K562 (cell line): ENCODE data around the gene NEDD4L. TPM values are rescaled to one million over a fixed set of nuclear protein-coding genes. Genes with fewer than 3 reads are reported as not detected.

ENCODE experiments used
- ATAC-seq: fragments of 200-7000 bp; cut with Tn5 transposase; 3 replicates; pipeline ENCODE4 v1.9.1; 2020; ENCODE audit warnings: moderate library complexity
- BruUV-seq: library from RNA; stranded (reverse); fragments of 400-500 nt; replicated peaks from 2 replicates; lab custom pipeline; 2021; lab: Mats Ljungman, UMichigan
- CTCF ChIA-PET: fragments of 300-600 bp; formaldehyde crosslinking; extraction: SDS; loops from one replicate; lab custom pipeline; 2021; ENCODE audit warnings: low intra/inter-chr PET ratio; lab: Yijun Ruan, JAX
- POLR2A ChIA-PET: fragments of 300-600, 350-650 bp; sonication (Branson Sonifier 250); formaldehyde crosslinking; extraction: SDS; loops from one replicate; lab custom pipeline; 2021; ENCODE audit warnings: antibody characterized with exemption, inconsistent platforms; lab: Yijun Ruan, JAX
- DNase-seq, 4 experiments: peaks; one replicate each; pipeline versions ENCODE4 v3.0.0 to v3.0.0-alpha.2; 2011 to 2018; ENCODE audit warnings: low spot score in 3 of 4, mixed read lengths in 3 of 4; ENCODE audit errors: extremely low read depth in 1 of 4
- FAIRE-seq: peaks from 2 replicates; lab custom pipeline; 2011; peaks lifted over from hg19 to GRCh38; lab: Jason Lieb, UNC
- H2AFZ ChIP-seq: 2 replicates; pipeline ENCODE4 v1.6.0; 2011; ENCODE audit warnings: low read depth, low read length, control low read depth, inconsistent platforms
- H3K27ac ChIP-seq: fragments of 200-600 bp; 3 replicates; pipeline ENCODE4 v1.8.0; 2011; ENCODE audit warnings: low read depth, mild to moderate bottlenecking, control low read depth, inconsistent platforms, low read length, moderate library complexity, mixed read lengths; ENCODE audit errors: extremely low read depth
- H3K27me3 ChIP-seq, 2 experiments: fragments of 300-600 bp in 1 of 2; 2 replicates in 1 of 2; 3 replicates in 1 of 2; pipeline versions ENCODE4 v1.6.0 to v1.8.0; 2011; ENCODE audit warnings: inconsistent platforms in 2 of 2, low read length in 2 of 2, mild to moderate bottlenecking in 1 of 2, mixed read lengths in 1 of 2, moderate library complexity in 1 of 2; ENCODE audit not compliant: control insufficient read depth in 2 of 2, insufficient read depth in 2 of 2
- H3K36me3 ChIP-seq: fragments of 300-600 bp; 3 replicates; pipeline ENCODE4 v1.8.0; 2011; ENCODE audit warnings: mild to moderate bottlenecking, low read length, inconsistent platforms; ENCODE audit not compliant: control insufficient read depth, insufficient read depth
- H3K4me1 ChIP-seq, 2 experiments: fragments of 200-600 bp in 1 of 2; replicated peaks in 1 of 2; 2 replicates in 1 of 2; 3 replicates in 1 of 2; pipeline versions ENCODE4 v1.5.1 to v1.8.0; 2011; ENCODE audit warnings: inconsistent platforms in 2 of 2, low read length in 2 of 2, mild to moderate bottlenecking in 1 of 2, mixed read lengths in 1 of 2, moderate library complexity in 1 of 2; ENCODE audit not compliant: control insufficient read depth in 2 of 2, insufficient read depth in 2 of 2
- H3K4me2 ChIP-seq: 2 replicates; pipeline ENCODE4 v1.6.1; 2011; ENCODE audit warnings: low read length, control low read depth, inconsistent platforms, mixed read lengths; ENCODE audit not compliant: insufficient read depth
- H3K4me3 ChIP-seq: fragments of 200-600 bp; sonication (generic), shearing (Covaris generic); 2 replicates; pipeline ENCODE4 v1.5.1; 2016; ENCODE audit warnings: control low read depth, inconsistent platforms
- H3K79me2 ChIP-seq: fragments of 200-600 bp; 3 replicates; pipeline ENCODE4 v1.8.0; 2011; ENCODE audit warnings: low read length, inconsistent platforms; ENCODE audit not compliant: control insufficient read depth, insufficient read depth
- H3K9ac ChIP-seq, 2 experiments: 2 replicates each; pipeline versions ENCODE4 v1.6.0 to v1.6.1; 2011; ENCODE audit warnings: low read depth in 2 of 2, low read length in 2 of 2, control low read depth in 1 of 2, inconsistent platforms in 1 of 2, mild to moderate bottlenecking in 1 of 2, mixed read lengths in 1 of 2; ENCODE audit not compliant: insufficient read depth in 1 of 2
- H3K9me1 ChIP-seq: one replicate; pipeline ENCODE4 v1.6.0; 2011; ENCODE audit warnings: inconsistent platforms, mild to moderate bottlenecking, low read length, moderate library complexity; ENCODE audit not compliant: control insufficient read depth, insufficient read depth
- H3K9me3 ChIP-seq: replicated peaks from 2 replicates; pipeline ENCODE4 v1.5.1; 2011; ENCODE audit warnings: low read depth, low read length, inconsistent platforms; ENCODE audit not compliant: control insufficient read depth, insufficient read depth
- H4K20me1 ChIP-seq: replicated peaks from 2 replicates; pipeline ENCODE4 v1.6.1; 2011; ENCODE audit warnings: low read length, inconsistent platforms, mixed read lengths; ENCODE audit not compliant: control insufficient read depth, insufficient read depth
- CBX5 ChIP-seq: IDR thresholded peaks from 2 replicates; pipeline ENCODE4 v1.6.1; 2014; ENCODE audit warnings: low read depth, borderline replicate concordance
- ELK3 ChIP-seq: fragments of 450-650 bp; formaldehyde crosslinking; IDR thresholded peaks from 2 replicates; pipeline ENCODE4 v1.4.0; 2020; ENCODE audit warnings: mild to moderate bottlenecking
- L3MBTL2 ChIP-seq: fragments of 450-650 bp; IDR thresholded peaks from 2 replicates; pipeline ENCODE4 v1.6.1; 2016; ENCODE audit warnings: mild to moderate bottlenecking, moderate library complexity
- MAZ ChIP-seq, 2 experiments: fragments of 450-650 bp in 1 of 2; sonication (generic) in 1 of 2; formaldehyde crosslinking; IDR thresholded peaks in 1 of 2; conservative IDR thresholded peaks in 1 of 2; 2 replicates each; pipeline versions ENCODE4 v1.4.0 to v1.5.0; 2020; ENCODE audit warnings: mild to moderate bottlenecking in 1 of 2, missing genetic modification reagents in 1 of 2
- MXD1 ChIP-seq: fragments of 250-450 bp; sonication (Bioruptor Pico); IDR thresholded peaks from 2 replicates; pipeline ENCODE4 v1.8.0; 2021; ENCODE audit warnings: borderline replicate concordance, mild to moderate bottlenecking, moderate library complexity; ENCODE audit not compliant: poor library complexity, severe bottlenecking
- TBP ChIP-seq: optimal IDR thresholded peaks from 2 replicates; pipeline ENCODE3; 2011; ENCODE audit warnings: low read depth, low read length, improper control_type of control experiment
- ZNF609 ChIP-seq: sonication (generic); formaldehyde crosslinking; IDR thresholded peaks from 2 replicates; pipeline ENCODE4 v1.8.1; 2023; ENCODE audit warnings: missing genetic modification reagents, mild to moderate bottlenecking, borderline replicate concordance
- WGBS: fragments of 100-300 bp; shearing (Covaris generic); methylation state at CpG from one replicate; pipeline ENCODE4 v1.1.6; 2016; ENCODE audit warnings: low coverage, mixed read lengths; ENCODE audit not compliant: insufficient coverage; ENCODE audit errors: missing lambda C conversion rate; 5-methylcytosine and 5-hydroxymethylcytosine counted together
- in situ Hi-C: fragments of 300-500 bp; cut with MboI; formaldehyde crosslinking; loops from 4 replicates; pipeline ENCODE4 v1.15.0; 2018; ENCODE audit warnings: inconsistent platforms, mixed read lengths
- intact Hi-C: fragments of 100-400 bp; cut with micrococcal nuclease; formaldehyde crosslinking; loops from 2 replicates; pipeline ENCODE4 v1.14.2; 2022
- polyA plus RNA-seq, 8 experiments: library from polyadenylated mRNA; depleted of rRNA in 4 of 8; stranded (reverse) in 5 of 8; unstranded in 3 of 8; fragments of >200 nt; fragmentation: Nextera tagmentation in 2 of 8; fragmentation: Illumina TruSeq in 1 of 8; extraction: Ambion mirVana in 2 of 8; extraction: Trizol in 1 of 8; gene quantifications; 2 replicates each; pipeline versions ENCODE4 v1.2.1 to v1.2.3, GENCODE V29; 2011 to 2014; ENCODE audit warnings: inconsistent platforms in 1 of 8, missing spikeins in 1 of 8
- total RNA-seq, 7 experiments: library from RNA; depleted of rRNA in 6 of 7; stranded (reverse); fragments of >200 nt in 6 of 7; fragmentation: Illumina TruSeq in 2 of 7; extraction: Trizol in 2 of 7; gene quantifications; 2 replicates each; pipeline versions ENCODE4 v1.2.1 to v1.2.3, GENCODE V29; 2011 to 2021; ENCODE audit warnings: low replicate concordance in 1 of 7
- TF ChIP-seq, protein P1 (sequence below): fragments of 150-350 bp; IDR thresholded peaks from 2 replicates; pipeline ENCODE4 v1.6.1; 2014; ENCODE audit warnings: low read depth, mild to moderate bottlenecking, low read length, borderline replicate concordance
- TF ChIP-seq, protein P2 (sequence below): sonication (generic); IDR thresholded peaks from 2 replicates; pipeline ENCODE4 v1.6.1; 2016

NEDD4L gene
- total and polyA plus RNA-seq, 9 of the 15 experiments (the other 6 are each of a cell fraction or from before 2014, with no cell fraction given), result 8.1 to 33.4 (median 19.9) TPM

DNA sequence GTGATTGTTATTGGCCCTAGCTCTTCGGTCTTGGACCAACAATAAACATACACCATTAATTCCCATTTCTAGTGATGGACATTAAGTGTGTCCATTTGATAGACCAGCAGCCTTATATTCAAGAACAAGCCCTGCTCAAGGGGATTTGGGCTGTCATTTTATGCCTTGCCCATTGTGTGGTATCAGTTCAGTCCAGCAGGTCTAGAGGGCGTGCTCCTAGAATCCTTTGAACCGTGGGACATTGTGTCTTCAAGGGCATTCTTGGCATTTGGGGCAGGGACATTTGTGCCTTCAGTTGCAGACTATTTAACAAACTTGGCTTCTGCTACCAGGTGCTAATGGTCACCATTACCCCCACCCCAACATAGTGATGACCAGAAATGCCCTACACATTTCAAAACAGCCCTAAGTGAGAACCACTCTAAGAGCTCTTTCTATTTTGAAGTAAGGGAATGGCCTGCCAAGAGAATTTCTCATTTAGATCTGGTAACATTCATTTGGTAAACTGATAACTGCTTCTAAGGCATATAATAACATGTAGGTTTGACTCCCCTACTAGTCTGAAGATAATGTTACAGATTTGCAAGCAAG, 300.1 kb downstream of the NEDD4L start:
- CTCF ChIA-PET, result no interaction called here
- FAIRE-seq (no peak), ATAC-seq (no peak), DNase-seq (no peak)
- no peaks in the 10 kb centered on the region for H3K79me2 ChIP-seq
- 71% methylated on average over 2 of the region's 3 CpGs for WGBS
- TF ChIP-seq ELK3 (CRISPR knock-in tag) (no peak), MAZ (CRISPR knock-in tag; conservative IDR thresholded peaks at IDR 0.05 in 1 of 2, IDR thresholded peaks at IDR 0.05 in 1 of 2) (no peak), ZNF609 (no peak), MXD1 (no peak), CBX5 (no peak), TBP (no peak), L3MBTL2 (no peak)
- TF ChIP-seq, protein P1, sequence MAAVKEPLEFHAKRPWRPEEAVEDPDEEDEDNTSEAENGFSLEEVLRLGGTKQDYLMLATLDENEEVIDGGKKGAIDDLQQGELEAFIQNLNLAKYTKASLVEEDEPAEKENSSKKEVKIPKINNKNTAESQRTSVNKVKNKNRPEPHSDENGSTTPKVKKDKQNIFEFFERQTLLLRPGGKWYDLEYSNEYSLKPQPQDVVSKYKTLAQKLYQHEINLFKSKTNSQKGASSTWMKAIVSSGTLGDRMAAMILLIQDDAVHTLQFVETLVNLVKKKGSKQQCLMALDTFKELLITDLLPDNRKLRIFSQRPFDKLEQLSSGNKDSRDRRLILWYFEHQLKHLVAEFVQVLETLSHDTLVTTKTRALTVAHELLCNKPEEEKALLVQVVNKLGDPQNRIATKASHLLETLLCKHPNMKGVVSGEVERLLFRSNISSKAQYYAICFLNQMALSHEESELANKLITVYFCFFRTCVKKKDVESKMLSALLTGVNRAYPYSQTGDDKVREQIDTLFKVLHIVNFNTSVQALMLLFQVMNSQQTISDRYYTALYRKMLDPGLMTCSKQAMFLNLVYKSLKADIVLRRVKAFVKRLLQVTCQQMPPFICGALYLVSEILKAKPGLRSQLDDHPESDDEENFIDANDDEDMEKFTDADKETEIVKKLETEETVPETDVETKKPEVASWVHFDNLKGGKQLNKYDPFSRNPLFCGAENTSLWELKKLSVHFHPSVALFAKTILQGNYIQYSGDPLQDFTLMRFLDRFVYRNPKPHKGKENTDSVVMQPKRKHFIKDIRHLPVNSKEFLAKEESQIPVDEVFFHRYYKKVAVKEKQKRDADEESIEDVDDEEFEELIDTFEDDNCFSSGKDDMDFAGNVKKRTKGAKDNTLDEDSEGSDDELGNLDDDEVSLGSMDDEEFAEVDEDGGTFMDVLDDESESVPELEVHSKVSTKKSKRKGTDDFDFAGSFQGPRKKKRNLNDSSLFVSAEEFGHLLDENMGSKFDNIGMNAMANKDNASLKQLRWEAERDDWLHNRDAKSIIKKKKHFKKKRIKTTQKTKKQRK, result no peak
- TF ChIP-seq, protein P2, sequence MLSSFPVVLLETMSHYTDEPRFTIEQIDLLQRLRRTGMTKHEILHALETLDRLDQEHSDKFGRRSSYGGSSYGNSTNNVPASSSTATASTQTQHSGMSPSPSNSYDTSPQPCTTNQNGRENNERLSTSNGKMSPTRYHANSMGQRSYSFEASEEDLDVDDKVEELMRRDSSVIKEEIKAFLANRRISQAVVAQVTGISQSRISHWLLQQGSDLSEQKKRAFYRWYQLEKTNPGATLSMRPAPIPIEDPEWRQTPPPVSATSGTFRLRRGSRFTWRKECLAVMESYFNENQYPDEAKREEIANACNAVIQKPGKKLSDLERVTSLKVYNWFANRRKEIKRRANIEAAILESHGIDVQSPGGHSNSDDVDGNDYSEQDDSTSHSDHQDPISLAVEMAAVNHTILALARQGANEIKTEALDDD, result no peak
- H3K9me1 ChIP-seq, result no peaks in the 10 kb centered on the region
- H3K27ac ChIP-seq, result no peak overlapping the region
- no peaks in the 10 kb centered on the region for H3K9me3 ChIP-seq
- H2AFZ ChIP-seq, result no peak overlapping the region
- no peaks in the 10 kb centered on the region for H4K20me1 ChIP-seq
- H3K36me3 ChIP-seq, result peaks cover 1% of the 10 kb centered on the region; the same call in 1 of the 3 replicates
- H3K4me1 ChIP-seq, result no peaks in the 10 kb centered on the region
- intact Hi-C loops (no loop called here), in situ Hi-C loops (no loop called here)
- no TSS peak for BruUV-seq
- no peak overlapping the region for H3K9ac ChIP-seq
- no peak overlapping the region for H3K4me2 ChIP-seq
- POLR2A ChIA-PET, result interaction anchor here (1.1 to 1.2 kb wide), 2 partner anchors 9 to 22 kb away, joined by 3 read pairs; no protein-coding TSS in a partner anchor
- H3K4me3 ChIP-seq, result no peak overlapping the region
- no peaks in the 10 kb centered on the region for H3K27me3 ChIP-seq
